SJCRH30 (cell line): ENCODE results near the gene GUCY2D. TPM values are rescaled to one million over a fixed set of nuclear protein-coding genes. Genes with fewer than 3 reads are reported as not detected.

Source experiments
- DNase-seq, 2 experiments: peaks; one replicate each; pipeline ENCODE4 v3.0.0-alpha.2; 2015 to 2020
- H3K27ac ChIP-seq: fragments of 250-450 bp; sonication (Bioruptor Pico); 2 replicates; pipeline ENCODE4 v1.5.1; 2020; ENCODE audit warnings: mild to moderate bottlenecking, moderate library complexity
- H3K27me3 ChIP-seq: fragments of 250-450 bp; sonication (Bioruptor Pico); 2 replicates; pipeline ENCODE4 v1.5.1; 2020; ENCODE audit warnings: mild to moderate bottlenecking, moderate library complexity
- H3K36me3 ChIP-seq: fragments of 250-450 bp; sonication (Bioruptor Pico); 2 replicates; pipeline ENCODE4 v1.5.1; 2020; ENCODE audit warnings: mild to moderate bottlenecking, moderate library complexity
- H3K4me1 ChIP-seq: fragments of 250-450 bp; sonication (Bioruptor Pico); 2 replicates; pipeline ENCODE4 v1.5.1; 2020; ENCODE audit warnings: mild to moderate bottlenecking, moderate library complexity
- H3K4me3 ChIP-seq: fragments of 250-450 bp; sonication (Bioruptor Pico); 2 replicates; pipeline ENCODE4 v1.5.1; 2020; ENCODE audit warnings: mild to moderate bottlenecking, moderate library complexity
- H3K9me3 ChIP-seq: fragments of 250-450 bp; sonication (Bioruptor Pico); replicated peaks from 2 replicates; pipeline ENCODE4 v1.5.1; 2020; ENCODE audit warnings: mild to moderate bottlenecking, moderate library complexity
- total RNA-seq: library from RNA; depleted of rRNA; stranded (reverse); fragments of >200 nt; shearing (Covaris generic); gene quantifications from 2 replicates; pipeline ENCODE4 v1.2.3, GENCODE V29; 2014

GUCY2D gene
- total RNA-seq, 1 experiment from 2014 or later, result not detected

GRCh38 chr17:7982666-7983065, 19.7 kb upstream of the GUCY2D start:
- Histone ChIP-seq H3K4me1 (no peaks in the 10 kb centered on the region), H3K27ac (no peak overlapping the region), H3K36me3 (no peaks in the 10 kb centered on the region), H3K9me3 (no peaks in the 10 kb centered on the region), H3K4me3 (no peak overlapping the region), H3K27me3 (no peaks in the 10 kb centered on the region)
- peak in 1 of 2 experiments; percentile 26 for DNase-seq

DNA sequence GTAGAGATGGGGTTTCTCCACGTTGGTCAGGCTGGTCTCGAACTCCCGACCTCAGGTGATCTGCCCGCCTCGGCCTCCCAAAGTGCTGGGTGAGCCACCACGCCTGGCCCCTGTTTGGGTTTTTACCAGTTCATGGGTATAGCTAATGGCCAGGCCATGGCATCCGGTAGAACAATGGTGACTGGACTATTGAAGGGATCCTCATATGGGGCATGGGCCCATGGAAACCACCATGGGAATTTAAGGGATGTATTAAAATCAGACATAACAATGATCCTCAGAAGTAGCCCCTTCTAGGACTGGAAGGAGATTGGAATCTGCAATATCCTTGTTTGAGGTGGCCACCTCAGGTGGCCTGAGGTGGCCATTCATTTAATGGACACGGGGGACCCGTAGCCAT, 17.5 kb upstream of the GUCY2D start:
- no peaks in the 10 kb centered on the region for H3K36me3 ChIP-seq
- H3K27me3 ChIP-seq, result no peaks in the 10 kb centered on the region
- no peak for DNase-seq
- no peaks in the 10 kb centered on the region for H3K4me1 ChIP-seq
- H3K4me3 ChIP-seq, result no peak overlapping the region
- H3K9me3 ChIP-seq, result no peaks in the 10 kb centered on the region
- no peak overlapping the region for H3K27ac ChIP-seq

- Histone ChIP-seq H3K27ac (no peak overlapping the region), H3K9me3 (no peaks in the 10 kb centered on the region), H3K36me3 (no peaks in the 10 kb centered on the region), H3K27me3 (no peaks in the 10 kb centered on the region), H3K4me3 (no peak overlapping the region), H3K4me1 (no peaks in the 10 kb centered on the region)
- no peak for DNase-seq
These were observed 15.1 kb upstream of the GUCY2D start for GRCh38 chr17:7987112-7987893.

- DNase-seq, result peak; percentile 54 to 88
These were observed 13.7 kb upstream of the GUCY2D start for GRCh38 chr17:7988750-7989178.

GRCh38 chr17:7989781-7990655, 12.4 kb upstream of the GUCY2D start:
- Histone ChIP-seq H3K4me1 (no peaks in the 10 kb centered on the region), H3K27me3 (no peaks in the 10 kb centered on the region), H3K4me3 (peak overlapping the region; percentile 58), H3K36me3 (no peaks in the 10 kb centered on the region), H3K9me3 (no peaks in the 10 kb centered on the region), H3K27ac (no peak overlapping the region)
- peak; percentile 62 to 80 for DNase-seq

More at GRCh38 chr17:7988750-7989178, 13.7 kb upstream of the GUCY2D start:
- Histone ChIP-seq H3K27ac (no peak overlapping the region), H3K4me1 (no peaks in the 10 kb centered on the region), H3K4me3 (no peak overlapping the region), H3K27me3 (no peaks in the 10 kb centered on the region), H3K9me3 (no peaks in the 10 kb centered on the region), H3K36me3 (no peaks in the 10 kb centered on the region)

DNA sequence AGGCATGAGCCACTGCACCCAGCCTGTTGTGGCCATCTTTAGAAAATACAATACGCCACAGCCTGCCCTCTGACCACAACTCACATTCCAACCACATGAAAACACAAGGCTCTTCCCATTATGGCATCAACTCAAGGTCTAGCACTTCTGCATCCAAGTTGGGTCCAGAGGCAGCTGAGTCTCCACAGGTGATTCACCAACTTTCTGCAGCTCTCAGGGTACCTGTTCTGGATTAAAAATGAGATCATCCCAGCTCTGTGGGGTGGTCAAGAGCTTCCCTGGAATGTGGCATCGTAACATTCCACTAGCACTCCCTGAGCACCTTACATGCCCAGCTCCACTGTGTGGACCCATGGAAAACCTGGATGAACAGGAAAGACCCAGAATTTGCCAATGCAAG, 9.9 kb upstream of the GUCY2D start:
- Histone ChIP-seq H3K4me1 (no peaks in the 10 kb centered on the region), H3K36me3 (no peaks in the 10 kb centered on the region), H3K27me3 (no peaks in the 10 kb centered on the region), H3K4me3 (no peak overlapping the region), H3K9me3 (no peaks in the 10 kb centered on the region), H3K27ac (no peak overlapping the region)
- DNase-seq, result no peak

GRCh38 chr17:7992924-7993323, 9.5 kb upstream of the GUCY2D start:
- no peaks in the 10 kb centered on the region for H3K27me3 ChIP-seq
- no peak overlapping the region for H3K4me3 ChIP-seq
- H3K9me3 ChIP-seq, result no peaks in the 10 kb centered on the region
- DNase-seq, result no peak
- H3K27ac ChIP-seq, result no peak overlapping the region
- H3K36me3 ChIP-seq, result no peaks in the 10 kb centered on the region
- no peaks in the 10 kb centered on the region for H3K4me1 ChIP-seq

- Histone ChIP-seq H3K4me1 (no peaks in the 10 kb centered on the region), H3K27me3 (no peaks in the 10 kb centered on the region), H3K36me3 (no peaks in the 10 kb centered on the region), H3K27ac (no peak overlapping the region), H3K9me3 (no peaks in the 10 kb centered on the region), H3K4me3 (no peak overlapping the region)
- no peak for DNase-seq
These were observed 8.3 kb upstream of the GUCY2D start for GRCh38 chr17:7993972-7994589.

DNA sequence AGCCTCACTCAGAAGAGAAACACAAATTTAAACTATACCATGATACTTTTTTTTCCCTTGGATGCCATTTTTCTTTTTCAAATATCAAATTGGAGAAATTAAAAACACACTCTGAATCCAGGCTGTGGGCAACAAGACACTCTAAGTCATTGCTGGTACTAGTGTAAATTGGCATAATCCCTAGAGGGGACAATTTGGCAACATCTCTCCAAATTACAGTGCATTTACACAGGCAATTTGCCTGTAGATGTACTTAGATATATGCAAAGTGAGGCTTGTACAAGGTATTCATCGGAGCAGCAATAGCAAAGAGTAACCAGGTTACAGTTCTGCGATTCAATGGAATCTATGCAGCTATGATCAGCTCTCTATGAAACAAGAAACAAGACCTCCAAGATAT, 6.7 kb upstream of the GUCY2D start:
- Histone ChIP-seq H3K27me3 (no peaks in the 10 kb centered on the region), H3K4me3 (no peak overlapping the region), H3K9me3 (no peaks in the 10 kb centered on the region), H3K27ac (no peak overlapping the region), H3K4me1 (no peaks in the 10 kb centered on the region), H3K36me3 (no peaks in the 10 kb centered on the region)
- DNase-seq, result no peak

DNA sequence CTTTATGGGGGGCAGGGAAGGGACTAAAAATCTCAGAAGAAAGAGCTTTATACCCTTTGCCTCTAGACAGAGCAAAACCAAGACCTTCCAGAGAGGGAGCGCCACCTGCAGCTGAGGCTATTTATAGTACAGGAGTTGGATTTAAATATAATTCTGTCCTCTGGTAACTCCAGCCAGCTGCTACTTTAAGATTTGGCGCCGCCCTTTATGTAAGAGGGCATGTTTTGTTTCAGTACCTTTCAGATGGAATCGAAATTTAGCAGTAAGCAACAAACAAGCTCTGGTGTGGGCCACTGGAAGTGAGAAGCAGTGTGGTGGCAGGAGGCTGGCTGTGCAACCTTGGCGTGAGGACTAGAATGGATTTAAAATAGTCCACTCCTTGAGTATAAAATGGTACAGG, 5.2 kb upstream of the GUCY2D start:
- Histone ChIP-seq H3K36me3 (no peaks in the 10 kb centered on the region), H3K4me1 (no peaks in the 10 kb centered on the region), H3K27ac (no peak overlapping the region), H3K9me3 (no peaks in the 10 kb centered on the region), H3K4me3 (no peak overlapping the region), H3K27me3 (no peaks in the 10 kb centered on the region)
- peak; percentile 18 to 48 for DNase-seq

- H3K9me3 ChIP-seq, result no peaks in the 10 kb centered on the region
- H3K27me3 ChIP-seq, result no peaks in the 10 kb centered on the region
- no peaks in the 10 kb centered on the region for H3K4me1 ChIP-seq
- DNase-seq, result no peak
- H3K36me3 ChIP-seq, result no peaks in the 10 kb centered on the region
- H3K27ac ChIP-seq, result no peak overlapping the region
- no peak overlapping the region for H3K4me3 ChIP-seq
These were observed 542 bp downstream of the GUCY2D start for GRCh38 chr17:8002721-8003593.

- Histone ChIP-seq H3K9me3 (no peaks in the 10 kb centered on the region), H3K27ac (no peak overlapping the region), H3K4me1 (no peaks in the 10 kb centered on the region), H3K36me3 (no peaks in the 10 kb centered on the region), H3K4me3 (no peak overlapping the region), H3K27me3 (no peaks in the 10 kb centered on the region)
- no peak for DNase-seq
These were observed 1.3 kb downstream of the GUCY2D start for GRCh38 chr17:8003594-8004181.

DNA sequence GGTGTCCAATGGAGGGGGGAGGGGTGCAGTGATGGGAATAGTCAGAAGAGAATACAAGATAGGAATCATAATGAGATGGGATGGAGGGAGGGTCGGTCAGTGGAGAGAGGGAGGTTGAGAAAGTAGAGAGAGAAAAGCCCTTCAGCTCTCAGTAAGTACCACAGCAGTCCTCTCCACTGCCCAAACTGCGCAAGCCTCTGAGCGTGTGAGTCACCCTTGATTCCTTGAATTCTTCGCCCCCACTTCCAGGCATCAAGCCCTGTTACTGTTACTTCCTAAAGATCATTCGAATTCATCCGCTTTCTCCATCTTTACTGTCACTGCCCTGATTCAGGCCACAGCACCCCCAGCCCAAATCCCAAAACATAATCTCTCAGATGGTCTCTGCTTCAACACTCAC, 2.5 kb downstream of the GUCY2D start:
- no peaks in the 10 kb centered on the region for H3K9me3 ChIP-seq
- no peaks in the 10 kb centered on the region for H3K27me3 ChIP-seq
- H3K36me3 ChIP-seq, result no peaks in the 10 kb centered on the region
- no peak for DNase-seq
- no peak overlapping the region for H3K27ac ChIP-seq
- no peaks in the 10 kb centered on the region for H3K4me1 ChIP-seq
- no peak overlapping the region for H3K4me3 ChIP-seq

DNA sequence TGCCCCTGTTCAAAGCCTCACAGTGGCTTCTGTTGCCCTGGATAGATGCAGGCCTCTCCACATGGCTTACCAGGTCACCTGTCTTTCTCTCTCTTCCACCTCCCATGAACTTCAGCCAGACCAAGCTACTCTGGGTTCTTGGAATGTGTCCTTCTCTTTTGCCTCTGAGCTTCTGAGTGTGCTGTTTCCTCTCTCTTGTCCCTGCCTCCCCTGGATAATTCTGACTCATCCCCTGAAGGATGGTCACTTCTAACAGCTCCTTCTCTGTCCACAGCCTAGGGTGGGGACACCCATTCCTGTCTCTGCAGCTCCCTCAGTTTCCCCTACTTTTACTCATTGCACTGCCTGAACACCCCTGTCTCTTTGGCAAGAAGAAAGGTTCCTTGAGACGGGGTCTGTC, 2.9 kb downstream of the GUCY2D start:
- H3K4me1 ChIP-seq, result no peaks in the 10 kb centered on the region
- H3K27me3 ChIP-seq, result no peaks in the 10 kb centered on the region
- H3K9me3 ChIP-seq, result no peaks in the 10 kb centered on the region
- H3K4me3 ChIP-seq, result no peak overlapping the region
- no peaks in the 10 kb centered on the region for H3K36me3 ChIP-seq
- no peak for DNase-seq
- no peak overlapping the region for H3K27ac ChIP-seq
